ENCODE measurements around the gene DEFB129. TPM values are rescaled to one million over a fixed set of nuclear protein-coding genes. Genes with fewer than 3 reads are reported as not detected.
"Not testable (repeated sequence)": the region's sequence is repeated elsewhere in the genome, so short reads cannot be mapped to it uniquely, and the experiment has no call there.

The DEFB129 gene
- total and polyA plus RNA-seq, 4 donors = not detected

GRCh38 chr20:252801-253200 lies 25.7 kb downstream of the DEFB129 start:
- H3K27me3 ChIP-seq (ENCODE audit: control insufficient read depth in 4 of 4, insufficient read depth in 4 of 4, low read length in 3 of 4) = no peaks in the 10 kb centered on the region
- H3K4me3 ChIP-seq (ENCODE audit: low read depth in 1 of 3, low read length in 3 of 3) = no peak overlapping the region
- peaks cover 2 to 10% (median 7%) of the 10 kb centered on the region in 4 donors for H3K4me1 ChIP-seq (ENCODE audit: control insufficient read depth in 4 of 4, insufficient read depth in 4 of 4, low read length in 3 of 4)
- DNase-seq (ENCODE audit: low spot score) = no peak
- TF ChIP-seq, protein P1, sequence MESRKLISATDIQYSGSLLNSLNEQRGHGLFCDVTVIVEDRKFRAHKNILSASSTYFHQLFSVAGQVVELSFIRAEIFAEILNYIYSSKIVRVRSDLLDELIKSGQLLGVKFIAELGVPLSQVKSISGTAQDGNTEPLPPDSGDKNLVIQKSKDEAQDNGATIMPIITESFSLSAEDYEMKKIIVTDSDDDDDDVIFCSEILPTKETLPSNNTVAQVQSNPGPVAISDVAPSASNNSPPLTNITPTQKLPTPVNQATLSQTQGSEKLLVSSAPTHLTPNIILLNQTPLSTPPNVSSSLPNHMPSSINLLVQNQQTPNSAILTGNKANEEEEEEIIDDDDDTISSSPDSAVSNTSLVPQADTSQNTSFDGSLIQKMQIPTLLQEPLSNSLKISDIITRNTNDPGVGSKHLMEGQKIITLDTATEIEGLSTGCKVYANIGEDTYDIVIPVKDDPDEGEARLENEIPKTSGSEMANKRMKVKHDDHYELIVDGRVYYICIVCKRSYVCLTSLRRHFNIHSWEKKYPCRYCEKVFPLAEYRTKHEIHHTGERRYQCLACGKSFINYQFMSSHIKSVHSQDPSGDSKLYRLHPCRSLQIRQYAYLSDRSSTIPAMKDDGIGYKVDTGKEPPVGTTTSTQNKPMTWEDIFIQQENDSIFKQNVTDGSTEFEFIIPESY (IDR thresholded peaks at IDR 0.05) = no peak
- TF ChIP-seq TAF1 (conservative IDR thresholded peaks at IDR 0.05) = no peak
- TF ChIP-seq RXRA (IDR thresholded peaks at IDR 0.05) = no peak
- no peak for TF ChIP-seq RAD21 (IDR thresholded peaks at IDR 0.05)
- TF ChIP-seq HNF4A (conservative IDR thresholded peaks at IDR 0.05) = no peak
- TF ChIP-seq, protein P2, sequence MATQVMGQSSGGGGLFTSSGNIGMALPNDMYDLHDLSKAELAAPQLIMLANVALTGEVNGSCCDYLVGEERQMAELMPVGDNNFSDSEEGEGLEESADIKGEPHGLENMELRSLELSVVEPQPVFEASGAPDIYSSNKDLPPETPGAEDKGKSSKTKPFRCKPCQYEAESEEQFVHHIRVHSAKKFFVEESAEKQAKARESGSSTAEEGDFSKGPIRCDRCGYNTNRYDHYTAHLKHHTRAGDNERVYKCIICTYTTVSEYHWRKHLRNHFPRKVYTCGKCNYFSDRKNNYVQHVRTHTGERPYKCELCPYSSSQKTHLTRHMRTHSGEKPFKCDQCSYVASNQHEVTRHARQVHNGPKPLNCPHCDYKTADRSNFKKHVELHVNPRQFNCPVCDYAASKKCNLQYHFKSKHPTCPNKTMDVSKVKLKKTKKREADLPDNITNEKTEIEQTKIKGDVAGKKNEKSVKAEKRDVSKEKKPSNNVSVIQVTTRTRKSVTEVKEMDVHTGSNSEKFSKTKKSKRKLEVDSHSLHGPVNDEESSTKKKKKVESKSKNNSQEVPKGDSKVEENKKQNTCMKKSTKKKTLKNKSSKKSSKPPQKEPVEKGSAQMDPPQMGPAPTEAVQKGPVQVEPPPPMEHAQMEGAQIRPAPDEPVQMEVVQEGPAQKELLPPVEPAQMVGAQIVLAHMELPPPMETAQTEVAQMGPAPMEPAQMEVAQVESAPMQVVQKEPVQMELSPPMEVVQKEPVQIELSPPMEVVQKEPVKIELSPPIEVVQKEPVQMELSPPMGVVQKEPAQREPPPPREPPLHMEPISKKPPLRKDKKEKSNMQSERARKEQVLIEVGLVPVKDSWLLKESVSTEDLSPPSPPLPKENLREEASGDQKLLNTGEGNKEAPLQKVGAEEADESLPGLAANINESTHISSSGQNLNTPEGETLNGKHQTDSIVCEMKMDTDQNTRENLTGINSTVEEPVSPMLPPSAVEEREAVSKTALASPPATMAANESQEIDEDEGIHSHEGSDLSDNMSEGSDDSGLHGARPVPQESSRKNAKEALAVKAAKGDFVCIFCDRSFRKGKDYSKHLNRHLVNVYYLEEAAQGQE (IDR thresholded peaks at IDR 0.05) = no peak
- no peak for TF ChIP-seq SP1 (IDR thresholded peaks at IDR 0.05)
- TF ChIP-seq YY1 (IDR thresholded peaks at IDR 0.05) = no peak
- TF ChIP-seq NR2F2 (IDR thresholded peaks at IDR 0.05) = no peak
- TF ChIP-seq GABPA (IDR thresholded peaks at IDR 0.05 in 1 of 2, conservative IDR thresholded peaks at IDR 0.05 in 1 of 2) = no peak
- TF ChIP-seq EGR1 (IDR thresholded peaks at IDR 0.05; ENCODE audit: low read depth in 2 of 2) = no peak
- TF ChIP-seq HNF4G (IDR thresholded peaks at IDR 0.05) = no peak
- TF ChIP-seq JUND (IDR thresholded peaks at IDR 0.05) = no peak
- TF ChIP-seq FOXA2 (IDR thresholded peaks at IDR 0.05) = no peak
- no peak for TF ChIP-seq ATF3 (IDR thresholded peaks at IDR 0.05)
- TF ChIP-seq, protein P3, sequence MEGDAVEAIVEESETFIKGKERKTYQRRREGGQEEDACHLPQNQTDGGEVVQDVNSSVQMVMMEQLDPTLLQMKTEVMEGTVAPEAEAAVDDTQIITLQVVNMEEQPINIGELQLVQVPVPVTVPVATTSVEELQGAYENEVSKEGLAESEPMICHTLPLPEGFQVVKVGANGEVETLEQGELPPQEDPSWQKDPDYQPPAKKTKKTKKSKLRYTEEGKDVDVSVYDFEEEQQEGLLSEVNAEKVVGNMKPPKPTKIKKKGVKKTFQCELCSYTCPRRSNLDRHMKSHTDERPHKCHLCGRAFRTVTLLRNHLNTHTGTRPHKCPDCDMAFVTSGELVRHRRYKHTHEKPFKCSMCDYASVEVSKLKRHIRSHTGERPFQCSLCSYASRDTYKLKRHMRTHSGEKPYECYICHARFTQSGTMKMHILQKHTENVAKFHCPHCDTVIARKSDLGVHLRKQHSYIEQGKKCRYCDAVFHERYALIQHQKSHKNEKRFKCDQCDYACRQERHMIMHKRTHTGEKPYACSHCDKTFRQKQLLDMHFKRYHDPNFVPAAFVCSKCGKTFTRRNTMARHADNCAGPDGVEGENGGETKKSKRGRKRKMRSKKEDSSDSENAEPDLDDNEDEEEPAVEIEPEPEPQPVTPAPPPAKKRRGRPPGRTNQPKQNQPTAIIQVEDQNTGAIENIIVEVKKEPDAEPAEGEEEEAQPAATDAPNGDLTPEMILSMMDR (IDR thresholded peaks at IDR 0.05; ENCODE audit: low read depth, low read length, missing input control) = no peak
- H3K9ac ChIP-seq (ENCODE audit: low read depth in 1 of 2, low read length in 2 of 2) = no peak overlapping the region
- WGBS = 90% methylated on average over 2 of the region's 2 CpGs
- no peaks in the 10 kb centered on the region for H3K36me3 ChIP-seq (ENCODE audit: control insufficient read depth in 4 of 4, insufficient read depth in 3 of 4, low read depth in 1 of 4, low read length in 3 of 4)
- peaks cover 0 to 2% (median 0%) of the 10 kb centered on the region in 4 donors for H3K9me3 ChIP-seq (ENCODE audit: control insufficient read depth in 4 of 4, low read length in 3 of 4)
- no peak overlapping the region for H3K27ac ChIP-seq (ENCODE audit: low read depth in 1 of 2, low read length in 2 of 2)

- not testable (repeated sequence) for H3K9me3 ChIP-seq (ENCODE audit: control insufficient read depth in 4 of 4, low read length in 3 of 4); H3K4me3 ChIP-seq (ENCODE audit: low read depth in 1 of 3, low read length in 3 of 3); H3K27me3 ChIP-seq (ENCODE audit: control insufficient read depth in 4 of 4, insufficient read depth in 4 of 4, low read length in 3 of 4); H3K36me3 ChIP-seq (ENCODE audit: control insufficient read depth in 4 of 4, insufficient read depth in 3 of 4, low read depth in 1 of 4, low read length in 3 of 4); H3K27ac ChIP-seq (ENCODE audit: low read depth in 1 of 2, low read length in 2 of 2); H3K9ac ChIP-seq (ENCODE audit: low read depth in 1 of 2, low read length in 2 of 2); DNase-seq (ENCODE audit: low spot score)
- 61% methylated on average over 6 of the region's 6 CpGs for WGBS
- H3K4me1 ChIP-seq (ENCODE audit: control insufficient read depth in 4 of 4, insufficient read depth in 4 of 4, low read length in 3 of 4) = peaks cover 2 to 16% (median 10%) of the 10 kb centered on the region in 4 donors
These were observed 26.4 kb downstream of the DEFB129 start for GRCh38 chr20:253447-253846.

Data from liver (tissue), 9 donors.